RWPE2 (cell line): ENCODE measurements around the gene CCDC192.

ENCODE experiments used
- ATAC-seq: fragments of 200-7000 bp; cut with Tn5 transposase; 3 replicates; pipeline ENCODE4 v1.9.1; 2021; ENCODE audit warnings: low read depth
- DNase-seq: peaks from one replicate; pipeline ENCODE4 v3.0.0-alpha.2; 2020; ENCODE audit warnings: low spot score
- H3K27ac ChIP-seq: fragments of 450-650 bp; 2 replicates; pipeline ENCODE4 v1.5.1; 2017; ENCODE audit warnings: mild to moderate bottlenecking; ENCODE audit not compliant: poor library complexity, severe bottlenecking
- H3K27me3 ChIP-seq: fragments of 250-450 bp; sonication (Bioruptor Pico); 2 replicates; pipeline ENCODE4 v1.5.1; 2021; ENCODE audit warnings: mild to moderate bottlenecking, moderate library complexity; ENCODE audit not compliant: insufficient read depth, poor library complexity, severe bottlenecking
- H3K36me3 ChIP-seq: fragments of 250-450 bp; sonication (Bioruptor Pico); 2 replicates; pipeline ENCODE4 v1.5.1; 2020; ENCODE audit warnings: low read depth, mild to moderate bottlenecking, moderate library complexity
- H3K4me1 ChIP-seq: fragments of 250-450 bp; sonication (Bioruptor Pico); 2 replicates; pipeline ENCODE4 v1.5.1; 2021; ENCODE audit warnings: mild to moderate bottlenecking, moderate library complexity; ENCODE audit not compliant: insufficient read depth, poor library complexity, severe bottlenecking
- H3K4me3 ChIP-seq: fragments of 250-450 bp; sonication (Bioruptor Pico); 2 replicates; pipeline ENCODE4 v1.5.1; 2021; ENCODE audit warnings: mild to moderate bottlenecking, moderate library complexity; ENCODE audit not compliant: severe bottlenecking
- H3K9me3 ChIP-seq: fragments of 250-450 bp; sonication (Bioruptor Pico); 2 replicates; pipeline ENCODE4 v1.5.1; 2021; ENCODE audit warnings: mild to moderate bottlenecking, moderate library complexity; ENCODE audit not compliant: severe bottlenecking
- TF ChIP-seq, protein P1 (sequence below): fragments of 450-650 bp; IDR thresholded peaks from one replicate; pipeline ENCODE4 v1.5.1; 2017; ENCODE audit warnings: mild to moderate bottlenecking, moderate library complexity; ENCODE audit not compliant: poor library complexity, severe bottlenecking

The CCDC192 gene

DNA sequence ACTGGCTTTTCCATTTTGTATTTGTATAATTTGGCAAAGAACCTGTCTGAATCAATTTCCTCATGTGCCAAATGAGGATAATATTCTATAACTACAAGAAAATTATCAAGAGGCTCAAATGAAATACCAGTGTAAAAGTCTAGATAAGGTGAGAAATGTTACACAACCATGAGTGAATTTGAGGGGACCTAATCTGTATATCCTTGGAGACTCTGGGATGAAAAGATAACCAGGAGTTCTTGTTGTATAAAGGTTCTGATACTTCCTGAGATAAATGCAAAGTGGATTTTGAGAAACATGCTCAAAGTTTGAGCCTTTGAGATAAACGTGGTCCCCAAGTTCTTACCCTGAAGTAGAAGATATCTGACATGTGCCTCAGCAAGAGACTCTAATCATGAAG, 260.0 kb downstream of the CCDC192 start:
- peaks cover 24% of the 10 kb centered on the region for H3K4me1 ChIP-seq
- H3K27ac ChIP-seq, result no peak overlapping the region
- no peak overlapping the region for H3K4me3 ChIP-seq
- ATAC-seq, result no peak
- H3K36me3 ChIP-seq, result no peaks in the 10 kb centered on the region
- TF ChIP-seq, protein P1, sequence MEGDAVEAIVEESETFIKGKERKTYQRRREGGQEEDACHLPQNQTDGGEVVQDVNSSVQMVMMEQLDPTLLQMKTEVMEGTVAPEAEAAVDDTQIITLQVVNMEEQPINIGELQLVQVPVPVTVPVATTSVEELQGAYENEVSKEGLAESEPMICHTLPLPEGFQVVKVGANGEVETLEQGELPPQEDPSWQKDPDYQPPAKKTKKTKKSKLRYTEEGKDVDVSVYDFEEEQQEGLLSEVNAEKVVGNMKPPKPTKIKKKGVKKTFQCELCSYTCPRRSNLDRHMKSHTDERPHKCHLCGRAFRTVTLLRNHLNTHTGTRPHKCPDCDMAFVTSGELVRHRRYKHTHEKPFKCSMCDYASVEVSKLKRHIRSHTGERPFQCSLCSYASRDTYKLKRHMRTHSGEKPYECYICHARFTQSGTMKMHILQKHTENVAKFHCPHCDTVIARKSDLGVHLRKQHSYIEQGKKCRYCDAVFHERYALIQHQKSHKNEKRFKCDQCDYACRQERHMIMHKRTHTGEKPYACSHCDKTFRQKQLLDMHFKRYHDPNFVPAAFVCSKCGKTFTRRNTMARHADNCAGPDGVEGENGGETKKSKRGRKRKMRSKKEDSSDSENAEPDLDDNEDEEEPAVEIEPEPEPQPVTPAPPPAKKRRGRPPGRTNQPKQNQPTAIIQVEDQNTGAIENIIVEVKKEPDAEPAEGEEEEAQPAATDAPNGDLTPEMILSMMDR, result no peak
- H3K9me3 ChIP-seq, result no peaks in the 10 kb centered on the region
- no peaks in the 10 kb centered on the region for H3K27me3 ChIP-seq
- DNase-seq, result no peak

DNA sequence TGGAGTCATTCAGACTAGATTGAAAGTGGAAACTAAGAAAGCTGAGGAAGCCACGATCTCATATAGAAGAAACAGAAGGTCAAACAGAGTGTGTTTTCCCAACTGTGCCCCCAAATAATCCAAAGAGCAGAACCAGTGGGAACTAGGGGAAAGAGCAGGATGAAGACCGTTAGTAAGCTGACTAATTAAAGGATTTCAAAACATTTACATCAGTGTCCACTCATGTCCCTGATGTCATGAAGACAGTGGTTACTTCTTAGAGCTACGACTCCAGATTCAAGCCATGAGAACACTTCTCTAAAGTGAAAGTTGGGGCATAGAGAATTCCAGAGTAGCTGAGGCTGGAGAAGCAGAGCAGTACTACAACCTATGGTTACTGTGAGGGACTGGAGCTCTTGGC, 260.7 kb downstream of the CCDC192 start:
- ATAC-seq, result no peak
- H3K27me3 ChIP-seq, result no peaks in the 10 kb centered on the region
- no peak overlapping the region for H3K27ac ChIP-seq
- TF ChIP-seq, protein P1, result no peak
- DNase-seq, result no peak
- H3K9me3 ChIP-seq, result no peaks in the 10 kb centered on the region
- no peaks in the 10 kb centered on the region for H3K36me3 ChIP-seq
- no peak overlapping the region for H3K4me3 ChIP-seq
- H3K4me1 ChIP-seq, result peaks cover 18% of the 10 kb centered on the region

DNA sequence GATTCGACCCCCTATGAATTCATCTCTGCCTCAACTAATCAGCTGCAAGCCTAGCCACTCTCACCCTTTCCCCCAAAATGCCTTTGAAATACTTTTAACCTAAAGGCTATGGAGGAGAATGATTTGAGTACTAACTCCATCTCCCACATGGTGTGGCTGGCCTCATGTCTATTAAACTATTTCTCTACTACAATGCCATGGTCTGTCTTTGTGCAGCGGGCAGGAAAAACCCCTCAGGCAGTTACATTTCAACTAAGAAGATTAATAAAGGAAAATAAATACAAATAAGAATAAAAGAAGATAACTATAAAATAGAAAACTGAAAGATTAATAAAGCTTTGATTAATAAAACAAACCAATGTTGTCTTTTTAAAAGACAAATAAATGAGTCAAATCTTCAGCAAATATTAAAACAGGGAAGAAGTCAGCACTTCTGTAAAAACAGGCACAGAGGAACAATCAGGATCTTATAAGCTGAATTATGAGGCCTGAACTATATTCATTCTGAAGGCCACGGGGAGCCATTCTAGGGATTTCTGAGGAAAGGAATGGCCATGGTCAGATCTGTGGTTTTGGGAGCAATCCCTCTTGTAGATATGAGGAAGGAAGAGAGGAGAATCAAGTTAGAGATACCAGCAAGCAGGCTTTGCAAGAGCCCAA, 264.3 kb downstream of the CCDC192 start:
- H3K36me3 ChIP-seq, result no peaks in the 10 kb centered on the region
- no peaks in the 10 kb centered on the region for H3K4me1 ChIP-seq
- no peak overlapping the region for H3K27ac ChIP-seq
- H3K4me3 ChIP-seq, result no peak overlapping the region
- no peak for DNase-seq
- TF ChIP-seq, protein P1, result no peak
- no peak for ATAC-seq
- no peaks in the 10 kb centered on the region for H3K9me3 ChIP-seq
- H3K27me3 ChIP-seq, result no peaks in the 10 kb centered on the region

DNA sequence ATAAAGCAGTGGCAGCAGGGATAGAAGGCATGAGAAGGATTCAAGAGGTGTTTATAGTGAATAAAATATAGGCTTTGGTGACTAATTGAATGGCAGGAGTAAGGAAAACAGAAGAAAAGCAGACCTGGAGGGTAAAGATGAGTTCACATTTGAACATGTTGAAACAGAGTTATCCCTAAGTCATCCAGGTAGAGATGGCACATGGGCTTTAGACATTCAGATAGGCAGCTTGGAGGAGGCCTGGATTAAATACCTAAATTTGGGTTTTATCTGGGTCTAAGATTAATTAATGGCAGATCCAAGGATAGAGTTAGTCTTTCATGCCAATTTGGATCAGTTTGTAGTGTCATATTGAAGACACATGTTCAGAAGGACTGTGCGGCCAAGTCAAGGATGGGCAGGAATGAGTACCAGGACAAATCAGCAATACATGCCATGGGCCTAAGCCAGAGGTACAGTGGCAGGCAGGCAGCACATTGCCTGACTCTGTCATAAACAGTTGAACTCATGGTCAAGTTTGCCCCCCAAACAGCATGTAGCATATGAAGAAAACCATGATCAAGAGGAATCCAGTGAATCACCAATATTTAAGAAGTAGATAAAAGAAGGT, 264.9 kb downstream of the CCDC192 start:
- no peaks in the 10 kb centered on the region for H3K9me3 ChIP-seq
- no peaks in the 10 kb centered on the region for H3K27me3 ChIP-seq
- H3K27ac ChIP-seq, result no peak overlapping the region
- H3K36me3 ChIP-seq, result no peaks in the 10 kb centered on the region
- H3K4me1 ChIP-seq, result no peaks in the 10 kb centered on the region
- H3K4me3 ChIP-seq, result no peak overlapping the region
- ATAC-seq (peak; percentile 61; the same call in 2 of the 3 replicates), DNase-seq (no peak)
- TF ChIP-seq, protein P1, result no peak

DNA sequence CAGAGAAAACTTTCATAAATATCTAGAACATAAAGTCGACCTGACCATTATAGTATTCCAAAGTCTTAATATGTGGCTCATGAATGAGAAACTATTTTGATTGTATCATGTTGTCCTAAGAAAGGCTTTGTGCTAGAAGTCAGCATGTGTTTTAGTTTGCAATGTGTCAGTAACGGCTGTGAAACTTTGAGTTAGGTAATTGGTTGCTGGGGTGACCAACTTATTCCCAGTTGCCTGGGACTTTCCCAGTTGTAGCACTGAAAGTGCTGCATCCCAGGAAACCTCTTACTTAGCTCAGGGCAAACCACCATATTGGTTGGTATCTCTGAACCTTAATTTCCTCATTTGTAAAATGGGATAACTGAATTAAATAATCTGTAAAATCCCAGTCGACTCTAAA, 265.8 kb downstream of the CCDC192 start:
- DNase-seq, result no peak
- Histone ChIP-seq H3K27ac (no peak overlapping the region), H3K4me1 (no peaks in the 10 kb centered on the region), H3K36me3 (no peaks in the 10 kb centered on the region), H3K4me3 (no peak overlapping the region), H3K27me3 (no peaks in the 10 kb centered on the region), H3K9me3 (no peaks in the 10 kb centered on the region)
- ATAC-seq, result no peak
- TF ChIP-seq, protein P1, result no peak
